ENCODE data around the gene USP48. TPM values are rescaled to one million over a fixed set of nuclear protein-coding genes. Genes with fewer than 3 reads are reported as not detected.
"Not testable (repeated sequence)": the region's sequence is repeated elsewhere in the genome, so short reads cannot be mapped to it uniquely, and the experiment has no call there.

The USP48 gene
- total and polyA plus RNA-seq, 2 donors, result 25.3 to 34.3 TPM

DNA sequence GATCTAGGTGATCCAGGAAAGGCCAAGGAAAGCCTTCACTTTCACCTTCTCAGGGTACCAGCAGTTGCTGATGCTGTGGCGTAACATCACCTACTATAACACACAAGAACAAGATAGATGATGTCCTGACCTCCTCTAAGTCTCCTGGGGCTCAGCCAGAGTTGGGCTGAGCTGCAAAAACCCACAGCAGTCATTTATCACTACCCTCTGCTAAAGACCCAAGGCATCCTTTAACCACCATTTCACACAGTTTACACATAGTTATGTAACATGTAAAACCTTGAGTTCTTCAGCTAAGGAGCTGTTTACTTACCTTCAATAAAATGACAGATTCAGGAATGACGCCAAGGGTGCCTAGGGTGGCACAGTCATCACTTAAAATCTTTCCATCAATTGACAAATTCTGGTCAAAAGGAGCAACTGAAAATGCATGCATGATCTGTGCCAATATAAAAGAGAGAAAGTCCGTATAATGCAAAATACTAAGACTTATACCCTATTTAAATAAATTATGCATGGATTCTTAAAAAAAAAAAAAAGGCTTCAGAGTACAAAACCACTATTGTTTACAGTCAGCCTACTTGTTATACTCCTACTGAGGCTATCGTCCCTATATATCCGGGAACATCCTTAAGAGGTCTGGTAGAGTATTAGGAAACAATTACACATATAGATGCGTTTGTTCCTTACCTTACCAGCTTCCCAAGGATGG, 93.1 kb downstream of the USP48 start:
- no peak overlapping the region for H3K27ac ChIP-seq (ENCODE audit: low read depth in 1 of 2, low read length in 1 of 2)
- no peak overlapping the region for H3K4me3 ChIP-seq (ENCODE audit: low read length in 2 of 2)
- H3K9me3 ChIP-seq (ENCODE audit: control insufficient read depth in 2 of 2, insufficient read depth in 1 of 2, low read length in 1 of 2), result no peaks in the 10 kb centered on the region
- peaks cover 54 to 75% of the 10 kb centered on the region in 2 donors for H3K36me3 ChIP-seq (ENCODE audit: control insufficient read depth in 2 of 2, insufficient read depth in 2 of 2, low read length in 1 of 2)
- no peaks in the 10 kb centered on the region for H3K27me3 ChIP-seq (ENCODE audit: control insufficient read depth in 2 of 2, insufficient read depth in 1 of 2, low read length in 1 of 2)
- no peaks in the 10 kb centered on the region for H3K4me1 ChIP-seq (ENCODE audit: control insufficient read depth in 2 of 2, insufficient read depth in 2 of 2, low read length in 2 of 2)
- WGBS, result over 99% methylated on average over 6 of the region's 6 CpGs
- no peak for DNase-seq (ENCODE audit: low read depth in 6 of 9, low spot score in 9 of 9)

DNA sequence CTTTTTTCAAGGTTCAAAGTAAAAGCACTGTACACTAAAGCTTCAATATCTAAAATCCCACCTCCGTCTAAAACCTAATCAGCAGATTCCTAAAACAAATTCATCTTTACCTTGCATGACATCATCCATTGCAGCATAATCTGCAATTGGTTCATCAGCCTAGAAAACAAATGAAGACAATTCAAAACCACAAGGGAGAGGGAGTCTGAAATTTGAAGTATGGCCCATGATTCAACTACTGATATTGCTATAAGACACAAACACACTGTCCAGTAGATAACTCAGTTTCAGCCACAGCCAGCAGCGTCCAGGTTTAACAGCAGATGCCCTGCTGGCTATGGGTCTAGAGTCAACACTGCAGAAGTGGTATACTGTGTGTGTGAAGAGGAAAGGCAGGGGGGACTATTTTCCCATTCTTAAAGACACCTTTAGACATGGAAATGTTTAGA, 95.8 kb downstream of the USP48 start:
- no peak overlapping the region for H3K4me3 ChIP-seq (ENCODE audit: low read length in 2 of 2)
- H3K4me1 ChIP-seq (ENCODE audit: control insufficient read depth in 2 of 2, insufficient read depth in 2 of 2, low read length in 2 of 2), result no peaks in the 10 kb centered on the region
- DNase-seq (ENCODE audit: low read depth in 6 of 9, low spot score in 9 of 9), result no peak
- no peaks in the 10 kb centered on the region for H3K9me3 ChIP-seq (ENCODE audit: control insufficient read depth in 2 of 2, insufficient read depth in 1 of 2, low read length in 1 of 2)
- WGBS, result 98% methylated on average over 2 of the region's 2 CpGs
- H3K36me3 ChIP-seq (ENCODE audit: control insufficient read depth in 2 of 2, insufficient read depth in 2 of 2, low read length in 1 of 2), result peaks cover 47 to 59% of the 10 kb centered on the region in 2 donors
- H3K27me3 ChIP-seq (ENCODE audit: control insufficient read depth in 2 of 2, insufficient read depth in 1 of 2, low read length in 1 of 2), result no peaks in the 10 kb centered on the region
- no peak overlapping the region for H3K27ac ChIP-seq (ENCODE audit: low read depth in 1 of 2, low read length in 1 of 2)

DNA sequence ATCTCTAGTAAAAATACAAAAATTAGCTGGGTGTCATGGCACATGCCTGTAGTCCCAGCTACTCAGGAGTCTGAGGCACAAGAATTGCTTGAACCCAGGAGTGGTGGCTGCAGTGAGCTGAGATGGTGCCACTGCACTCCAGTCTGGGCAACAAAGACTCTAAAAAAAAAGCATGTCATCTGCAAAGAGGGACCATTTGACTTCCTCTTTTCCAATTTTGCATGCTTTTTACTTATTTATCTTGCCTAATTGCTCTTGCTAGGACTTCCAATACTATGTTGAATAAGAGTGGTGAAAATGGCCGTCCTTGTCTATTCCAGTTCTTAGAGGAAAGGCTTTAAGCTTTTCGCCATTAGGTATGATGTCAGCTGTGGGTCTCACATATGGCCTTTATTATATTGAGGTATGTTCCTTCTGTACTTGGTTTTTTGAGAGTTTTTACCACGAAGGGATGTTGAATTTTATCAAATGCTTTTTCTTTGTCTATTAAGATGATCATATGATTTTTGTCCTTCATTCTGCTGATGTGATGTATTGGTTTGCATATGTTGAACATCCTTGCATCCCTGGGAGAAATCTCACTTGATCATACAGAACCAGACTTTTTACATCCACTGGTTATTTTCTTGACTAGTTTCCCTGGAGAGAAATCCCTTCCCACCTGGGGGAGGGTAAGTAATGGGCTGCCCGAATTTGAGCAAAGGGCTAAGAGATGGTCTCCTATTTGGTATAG, 96.8 kb downstream of the USP48 start:
- no peak overlapping the region for H3K27ac ChIP-seq (ENCODE audit: low read depth in 1 of 2, low read length in 1 of 2)
- H3K9me3 ChIP-seq (ENCODE audit: control insufficient read depth in 2 of 2, insufficient read depth in 1 of 2, low read length in 1 of 2), result no peaks in the 10 kb centered on the region
- no peaks in the 10 kb centered on the region for H3K27me3 ChIP-seq (ENCODE audit: control insufficient read depth in 2 of 2, insufficient read depth in 1 of 2, low read length in 1 of 2)
- no peak for DNase-seq (ENCODE audit: low read depth in 6 of 9, low spot score in 9 of 9)
- H3K36me3 ChIP-seq (ENCODE audit: control insufficient read depth in 2 of 2, insufficient read depth in 2 of 2, low read length in 1 of 2), result peaks cover 38 to 55% of the 10 kb centered on the region in 2 donors
- H3K4me3 ChIP-seq (ENCODE audit: low read length in 2 of 2), result no peak overlapping the region
- 99% methylated on average over 4 of the region's 4 CpGs for WGBS
- H3K4me1 ChIP-seq (ENCODE audit: control insufficient read depth in 2 of 2, insufficient read depth in 2 of 2, low read length in 2 of 2), result no peaks in the 10 kb centered on the region

DNA sequence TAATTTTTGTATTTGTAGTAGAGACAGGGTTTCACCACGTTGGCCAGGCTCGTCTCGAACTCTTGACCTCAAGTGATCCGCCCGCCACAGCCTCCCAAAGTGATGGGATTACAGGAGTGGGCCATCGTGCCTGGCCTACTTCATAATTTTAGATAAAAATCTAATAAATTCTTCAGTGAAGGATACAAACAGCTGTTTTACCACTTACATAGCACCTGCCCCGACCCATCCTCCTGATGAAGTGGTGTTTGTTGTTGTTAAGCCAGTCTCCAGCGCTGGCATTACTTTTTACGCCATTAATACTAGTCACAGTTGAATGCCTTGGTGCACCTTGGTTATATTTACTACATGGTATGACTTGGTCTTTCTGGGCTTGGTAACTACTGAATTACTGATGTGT, 101.5 kb downstream of the USP48 start:
- no peaks in the 10 kb centered on the region for H3K27me3 ChIP-seq (ENCODE audit: control insufficient read depth in 2 of 2, insufficient read depth in 1 of 2, low read length in 1 of 2)
- H3K4me3 ChIP-seq (ENCODE audit: low read length in 2 of 2), result no peak overlapping the region
- no peaks in the 10 kb centered on the region for H3K4me1 ChIP-seq (ENCODE audit: control insufficient read depth in 2 of 2, insufficient read depth in 2 of 2, low read length in 2 of 2)
- H3K36me3 ChIP-seq (ENCODE audit: control insufficient read depth in 2 of 2, insufficient read depth in 2 of 2, low read length in 1 of 2), result peaks cover 11 to 35% of the 10 kb centered on the region in 2 donors
- H3K27ac ChIP-seq (ENCODE audit: low read depth in 1 of 2, low read length in 1 of 2), result no peak overlapping the region
- 97% methylated on average over 9 of the region's 9 CpGs for WGBS
- H3K9me3 ChIP-seq (ENCODE audit: control insufficient read depth in 2 of 2, insufficient read depth in 1 of 2, low read length in 1 of 2), result no peaks in the 10 kb centered on the region
- DNase-seq (ENCODE audit: low read depth in 6 of 9, low spot score in 9 of 9), result no peak

DNA sequence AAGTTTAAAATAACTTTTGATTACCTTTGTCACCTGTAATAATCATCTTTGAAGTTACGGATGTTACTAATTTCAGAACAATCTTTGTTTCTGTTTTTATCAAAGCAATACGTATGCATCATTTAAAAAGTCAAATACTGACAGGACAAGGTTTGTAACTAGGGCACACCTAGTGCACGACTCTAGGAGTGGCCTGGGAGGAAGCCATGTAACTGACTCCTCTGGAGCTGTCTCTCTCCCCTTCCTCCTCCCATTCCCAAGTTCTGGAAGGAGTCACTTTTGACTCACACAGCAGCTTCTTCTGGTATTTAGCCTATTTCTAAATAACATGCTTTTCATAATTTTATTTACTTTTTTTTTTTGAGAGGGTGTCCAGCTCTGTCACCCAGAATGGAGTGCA, 102.0 kb downstream of the USP48 start:
- Histone ChIP-seq H3K36me3 (ENCODE audit: control insufficient read depth in 2 of 2, insufficient read depth in 2 of 2, low read length in 1 of 2) (peaks cover 10 to 33% of the 10 kb centered on the region in 2 donors), H3K27ac (ENCODE audit: low read depth in 1 of 2, low read length in 1 of 2) (no peak overlapping the region), H3K9me3 (ENCODE audit: control insufficient read depth in 2 of 2, insufficient read depth in 1 of 2, low read length in 1 of 2) (no peaks in the 10 kb centered on the region), H3K4me1 (ENCODE audit: control insufficient read depth in 2 of 2, insufficient read depth in 2 of 2, low read length in 2 of 2) (no peaks in the 10 kb centered on the region), H3K4me3 (ENCODE audit: low read length in 2 of 2) (no peak overlapping the region), H3K27me3 (ENCODE audit: control insufficient read depth in 2 of 2, insufficient read depth in 1 of 2, low read length in 1 of 2) (no peaks in the 10 kb centered on the region)
- 94% methylated on average over 3 of the region's 3 CpGs for WGBS
- DNase-seq (ENCODE audit: low read depth in 6 of 9, low spot score in 9 of 9), result no peak

DNA sequence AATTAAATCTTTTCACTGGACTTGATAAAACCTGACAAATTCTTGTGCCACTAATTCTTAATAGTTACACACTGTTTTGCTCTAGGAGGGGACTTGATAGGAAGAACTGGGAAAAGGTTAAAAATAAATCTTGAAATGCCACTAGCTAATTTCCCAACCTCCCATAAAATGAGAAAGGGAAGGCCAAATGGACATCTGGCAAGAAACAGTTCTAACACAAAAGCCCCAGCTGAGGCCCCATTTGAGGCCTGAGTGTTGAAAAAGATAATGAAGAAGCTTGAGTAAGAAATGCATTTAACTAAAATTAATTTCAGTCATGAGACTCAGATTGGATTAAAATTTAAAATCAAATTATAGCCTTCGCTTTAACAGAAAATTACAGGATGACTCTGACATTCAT, 102.6 kb downstream of the USP48 start:
- WGBS, result 98% methylated on average over 1 of the region's 1 CpG
- no peaks in the 10 kb centered on the region for H3K4me1 ChIP-seq (ENCODE audit: control insufficient read depth in 2 of 2, insufficient read depth in 2 of 2, low read length in 2 of 2)
- H3K27me3 ChIP-seq (ENCODE audit: control insufficient read depth in 2 of 2, insufficient read depth in 1 of 2, low read length in 1 of 2), result no peaks in the 10 kb centered on the region
- H3K9me3 ChIP-seq (ENCODE audit: control insufficient read depth in 2 of 2, insufficient read depth in 1 of 2, low read length in 1 of 2), result no peaks in the 10 kb centered on the region
- DNase-seq (ENCODE audit: low read depth in 6 of 9, low spot score in 9 of 9), result no peak
- no peak overlapping the region for H3K27ac ChIP-seq (ENCODE audit: low read depth in 1 of 2, low read length in 1 of 2)
- peaks cover 9 to 29% of the 10 kb centered on the region in 2 donors for H3K36me3 ChIP-seq (ENCODE audit: control insufficient read depth in 2 of 2, insufficient read depth in 2 of 2, low read length in 1 of 2)
- no peak overlapping the region for H3K4me3 ChIP-seq (ENCODE audit: low read length in 2 of 2)

DNA sequence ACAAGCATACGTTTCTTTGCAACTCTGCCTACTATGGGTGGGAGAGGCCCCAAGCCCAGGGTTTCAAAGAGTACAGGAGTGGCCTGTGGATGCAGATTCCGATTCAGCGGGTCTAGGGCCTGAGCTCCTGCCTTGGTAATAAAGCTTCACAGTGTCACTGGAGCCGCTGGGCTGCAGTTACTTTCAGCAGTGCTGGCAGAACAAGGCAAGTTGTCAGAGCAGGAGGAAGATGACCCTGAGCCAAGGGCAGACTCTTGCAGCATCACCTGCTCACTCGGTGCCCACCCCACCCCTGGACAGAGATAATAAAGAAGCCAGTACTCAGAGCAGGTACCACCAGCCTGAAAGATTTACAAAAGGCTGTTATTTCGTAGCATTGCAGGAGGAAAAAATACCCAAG, 105.8 kb downstream of the USP48 start:
- Histone ChIP-seq H3K9me3 (ENCODE audit: control insufficient read depth in 2 of 2, insufficient read depth in 1 of 2, low read length in 1 of 2) (no peaks in the 10 kb centered on the region), H3K27me3 (ENCODE audit: control insufficient read depth in 2 of 2, insufficient read depth in 1 of 2, low read length in 1 of 2) (peaks cover 0 to 4% of the 10 kb centered on the region in 2 donors), H3K36me3 (ENCODE audit: control insufficient read depth in 2 of 2, insufficient read depth in 2 of 2, low read length in 1 of 2) (peaks cover 0 to 20% of the 10 kb centered on the region in 2 donors), H3K4me3 (ENCODE audit: low read length in 2 of 2) (no peak overlapping the region), H3K4me1 (ENCODE audit: control insufficient read depth in 2 of 2, insufficient read depth in 2 of 2, low read length in 2 of 2) (peaks cover 0 to 4% of the 10 kb centered on the region in 2 donors), H3K27ac (ENCODE audit: low read depth in 1 of 2, low read length in 1 of 2) (no peak overlapping the region)
- DNase-seq (ENCODE audit: low read depth in 6 of 9, low spot score in 9 of 9), result no peak
- WGBS, result 97% methylated on average over 6 of the region's 6 CpGs

DNA sequence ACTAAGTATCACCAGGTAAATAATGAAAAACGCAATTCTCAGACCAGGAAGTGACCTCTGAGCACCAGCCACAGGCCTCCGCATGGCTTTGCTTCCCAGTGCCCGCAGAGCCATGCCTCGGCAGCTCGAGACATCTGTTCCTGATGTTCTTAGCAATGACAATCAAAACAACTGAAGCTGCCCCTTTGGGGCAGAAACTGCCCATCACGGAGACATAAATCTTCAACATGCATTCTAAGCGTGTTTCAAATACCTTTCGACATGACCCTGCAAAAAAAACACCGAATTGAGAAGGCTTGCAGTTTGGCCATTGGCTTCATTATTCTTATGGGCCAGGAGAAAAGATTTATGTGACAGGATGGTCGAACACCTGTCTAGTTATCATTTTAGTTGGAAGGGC, 108.0 kb downstream of the USP48 start:
- H3K27me3 ChIP-seq (ENCODE audit: control insufficient read depth in 2 of 2, insufficient read depth in 1 of 2, low read length in 1 of 2), result peaks cover 5 to 26% of the 10 kb centered on the region in 2 donors
- peaks cover 0 to 7% of the 10 kb centered on the region in 2 donors for H3K36me3 ChIP-seq (ENCODE audit: control insufficient read depth in 2 of 2, insufficient read depth in 2 of 2, low read length in 1 of 2)
- no peak overlapping the region for H3K4me3 ChIP-seq (ENCODE audit: low read length in 2 of 2)
- no peaks in the 10 kb centered on the region for H3K9me3 ChIP-seq (ENCODE audit: control insufficient read depth in 2 of 2, insufficient read depth in 1 of 2, low read length in 1 of 2)
- no peak overlapping the region for H3K27ac ChIP-seq (ENCODE audit: low read depth in 1 of 2, low read length in 1 of 2)
- DNase-seq (ENCODE audit: low read depth in 6 of 9, low spot score in 9 of 9), result no peak
- WGBS, result 94% methylated on average over 10 of the region's 10 CpGs
- peaks cover 0 to 7% of the 10 kb centered on the region in 2 donors for H3K4me1 ChIP-seq (ENCODE audit: control insufficient read depth in 2 of 2, insufficient read depth in 2 of 2, low read length in 2 of 2)

DNA sequence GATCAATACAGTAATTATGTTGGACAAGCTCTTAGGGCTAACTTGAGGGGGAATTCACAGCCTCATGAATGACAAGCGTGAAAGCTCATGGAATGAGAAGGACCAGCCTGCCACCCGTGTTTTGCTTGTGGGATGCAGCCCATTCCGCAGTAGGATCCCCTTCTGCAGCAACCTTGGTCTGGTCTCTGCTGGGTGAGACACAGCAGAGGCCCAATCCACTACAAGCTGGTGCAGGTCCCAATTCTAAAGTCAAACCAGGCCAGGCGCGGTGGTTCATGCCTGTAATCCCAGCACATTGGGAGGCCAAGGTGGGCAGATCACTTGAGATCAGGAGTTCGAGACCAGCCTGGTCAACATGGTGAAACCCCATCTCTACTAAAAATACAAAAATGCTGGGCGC, 109.1 kb downstream of the USP48 start:
- not testable (repeated sequence) for H3K27ac ChIP-seq (ENCODE audit: low read depth in 1 of 2, low read length in 1 of 2); DNase-seq (ENCODE audit: low read depth in 6 of 9, low spot score in 9 of 9)

More for the DNA sequence above, 109.1 kb downstream of the USP48 start:
- H3K9me3 ChIP-seq (ENCODE audit: control insufficient read depth in 2 of 2, insufficient read depth in 1 of 2, low read length in 1 of 2); H3K4me3 ChIP-seq (ENCODE audit: low read length in 2 of 2); H3K36me3 ChIP-seq (ENCODE audit: control insufficient read depth in 2 of 2, insufficient read depth in 2 of 2, low read length in 1 of 2): not testable (repeated sequence)
- H3K4me1 ChIP-seq (ENCODE audit: control insufficient read depth in 2 of 2, insufficient read depth in 2 of 2, low read length in 2 of 2), result peaks cover 8 to 13% of the 10 kb centered on the region in 2 donors
- 94% methylated on average over 7 of the region's 7 CpGs for WGBS
- peaks cover 14 to 37% of the 10 kb centered on the region in 2 donors for H3K27me3 ChIP-seq (ENCODE audit: control insufficient read depth in 2 of 2, insufficient read depth in 1 of 2, low read length in 1 of 2)
